Measurements from ENCODE around the gene CALML4.
"Not testable (repeated sequence)": the region's sequence is repeated elsewhere in the genome, so short reads cannot be mapped to it uniquely, and the experiment has no call there.

The CALML4 gene

GRCh38 chr15:68224546-68225250 is 19.6 kb upstream of the CALML4 start:
- no peak for DNase-seq

- no peak for DNase-seq
These were observed 19.0 kb upstream of the CALML4 start for GRCh38 chr15:68224108-68224507.

- DNase-seq = no peak
These were observed 18.0 kb upstream of the CALML4 start for GRCh38 chr15:68223171-68223570.

DNA sequence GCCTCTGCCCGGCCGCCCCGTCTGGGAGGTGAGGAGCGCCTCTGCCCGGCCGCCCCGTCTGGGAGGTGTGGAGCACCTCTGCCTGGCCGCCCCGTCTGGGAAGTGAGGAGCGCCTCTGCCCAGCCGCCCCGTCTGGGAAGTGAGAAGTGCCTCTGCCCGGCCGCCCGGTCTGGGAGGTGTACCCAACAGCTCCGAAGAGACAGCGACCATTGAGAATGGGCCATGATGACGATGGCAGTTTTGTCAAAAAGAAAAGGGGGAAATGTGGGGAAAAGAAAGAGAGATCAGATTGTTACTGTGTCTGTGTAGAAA is 17.3 kb upstream of the CALML4 start:
- DNase-seq = not testable (repeated sequence)

DNA sequence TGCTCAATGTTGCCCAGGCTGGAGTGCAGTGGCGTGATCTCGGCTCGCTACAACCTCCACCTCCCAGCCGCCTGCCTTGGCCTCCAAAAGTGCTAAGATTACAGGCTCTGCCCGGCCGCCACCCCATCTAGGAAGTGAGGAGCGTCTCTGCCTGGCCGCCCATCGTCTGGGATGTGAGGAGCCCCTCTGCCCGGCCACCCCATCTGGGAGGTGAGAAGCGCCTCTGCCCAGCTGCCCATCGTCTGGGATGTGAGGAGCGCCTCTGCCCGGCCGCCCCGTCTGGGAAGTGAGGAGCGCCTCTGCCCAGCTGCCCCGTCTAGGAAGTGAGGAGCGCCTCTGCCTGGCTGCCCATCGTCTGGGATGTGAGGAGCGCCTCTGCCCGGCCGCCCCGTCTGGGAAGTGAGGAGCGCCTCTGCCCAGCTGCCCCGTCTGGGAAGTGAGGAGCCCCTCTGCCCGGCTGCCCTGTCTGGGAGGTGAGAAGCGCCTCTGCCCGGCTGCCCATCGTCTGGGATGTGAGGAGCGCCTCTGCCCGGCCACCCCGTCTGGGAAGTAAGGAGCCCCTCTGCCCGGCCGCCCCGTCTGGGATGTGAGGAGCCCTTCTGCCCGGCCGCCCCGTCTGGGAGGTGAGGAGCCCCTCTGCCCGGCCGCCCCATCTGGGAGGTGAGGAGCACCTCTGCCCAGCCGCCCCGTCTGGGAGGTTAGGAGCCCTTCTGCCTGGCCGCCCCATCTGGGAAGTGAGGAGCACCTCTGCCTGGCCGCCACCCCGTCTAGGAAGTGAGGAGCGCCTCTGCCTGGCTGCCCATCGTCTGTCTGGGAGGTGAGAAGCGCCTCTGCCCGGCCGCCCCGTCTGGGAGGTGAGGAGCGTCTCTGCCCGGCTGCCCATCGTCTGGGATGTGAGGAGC is 16.6 kb upstream of the CALML4 start:
- not testable (repeated sequence) for DNase-seq

GRCh38 chr15:68220967-68221366 is 15.8 kb upstream of the CALML4 start:
- DNase-seq = no peak

DNA sequence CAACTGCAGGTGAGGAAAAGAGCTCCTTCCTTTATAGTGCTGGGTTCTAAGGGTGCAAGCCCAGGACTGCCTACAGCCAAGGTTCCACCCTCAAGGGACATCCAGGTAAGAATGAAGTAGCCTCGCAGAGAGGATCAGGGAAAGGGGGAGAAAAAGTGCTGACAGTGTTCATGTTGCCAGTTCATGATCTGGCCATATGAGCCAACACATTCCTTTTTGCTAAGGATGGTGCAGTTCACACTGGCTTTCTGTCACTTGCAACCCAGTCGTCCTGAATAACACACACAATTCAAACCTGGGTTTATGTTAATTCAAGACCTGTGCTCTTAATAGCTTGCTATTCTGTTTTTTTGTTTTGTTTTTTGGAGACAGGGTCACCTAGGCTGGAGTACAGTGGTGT is 15.4 kb upstream of the CALML4 start:
- no peak for DNase-seq

- DNase-seq = no peak
These were observed 14.0 kb upstream of the CALML4 start for GRCh38 chr15:68218847-68219798.

GRCh38 chr15:68218331-68218730 is 13.2 kb upstream of the CALML4 start:
- DNase-seq = no peak

GRCh38 chr15:68217341-68217740 is 12.2 kb upstream of the CALML4 start:
- DNase-seq = no peak

GRCh38 chr15:68214838-68215254 is 9.7 kb upstream of the CALML4 start:
- no peak for DNase-seq

DNA sequence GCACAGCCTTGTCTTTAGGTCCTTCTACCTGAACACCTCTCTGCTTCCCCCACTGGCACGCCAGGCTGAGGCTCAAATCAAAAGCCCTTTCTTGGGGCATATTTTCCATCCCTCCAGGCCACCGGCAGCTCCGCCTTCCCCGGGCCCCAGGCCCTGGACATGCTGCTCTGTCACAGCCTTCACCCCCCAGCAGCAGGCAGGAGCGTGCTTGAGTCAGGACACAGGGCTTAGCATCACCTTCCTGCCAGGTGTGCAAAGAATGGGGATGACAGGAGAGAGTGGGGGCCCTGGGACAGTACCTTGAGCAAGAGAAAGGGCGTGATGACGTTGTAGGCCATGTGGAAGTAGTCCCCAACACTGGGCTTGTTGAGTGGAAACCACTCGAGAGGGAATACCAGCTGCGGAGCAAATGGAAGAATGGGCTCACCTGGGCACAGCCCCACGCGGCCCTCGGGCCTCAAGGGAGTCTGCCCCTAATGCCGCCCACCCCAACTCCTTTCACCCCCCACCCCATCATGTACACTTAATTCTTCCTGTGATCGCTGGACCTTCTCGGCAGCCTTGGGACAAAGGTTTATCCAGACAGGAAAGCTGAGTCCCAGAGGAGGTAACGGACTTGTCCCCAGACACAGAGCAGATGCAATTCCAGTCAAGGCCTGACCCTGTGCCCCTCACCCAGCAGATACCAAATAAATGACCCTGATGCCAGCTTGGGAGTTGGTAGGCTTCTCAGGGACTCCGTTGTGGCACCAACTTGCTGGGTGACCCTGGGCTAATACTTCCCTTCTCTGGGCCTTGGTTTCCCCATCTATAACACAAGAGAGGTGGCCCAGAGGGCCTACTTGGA is 9.1 kb upstream of the CALML4 start:
- DNase-seq = no peak

- DNase-seq = not testable (repeated sequence)
These were observed 8.3 kb upstream of the CALML4 start for GRCh38 chr15:68213491-68213845.

- DNase-seq = no peak
These were observed 6.7 kb upstream of the CALML4 start for GRCh38 chr15:68211656-68212320.

DNA sequence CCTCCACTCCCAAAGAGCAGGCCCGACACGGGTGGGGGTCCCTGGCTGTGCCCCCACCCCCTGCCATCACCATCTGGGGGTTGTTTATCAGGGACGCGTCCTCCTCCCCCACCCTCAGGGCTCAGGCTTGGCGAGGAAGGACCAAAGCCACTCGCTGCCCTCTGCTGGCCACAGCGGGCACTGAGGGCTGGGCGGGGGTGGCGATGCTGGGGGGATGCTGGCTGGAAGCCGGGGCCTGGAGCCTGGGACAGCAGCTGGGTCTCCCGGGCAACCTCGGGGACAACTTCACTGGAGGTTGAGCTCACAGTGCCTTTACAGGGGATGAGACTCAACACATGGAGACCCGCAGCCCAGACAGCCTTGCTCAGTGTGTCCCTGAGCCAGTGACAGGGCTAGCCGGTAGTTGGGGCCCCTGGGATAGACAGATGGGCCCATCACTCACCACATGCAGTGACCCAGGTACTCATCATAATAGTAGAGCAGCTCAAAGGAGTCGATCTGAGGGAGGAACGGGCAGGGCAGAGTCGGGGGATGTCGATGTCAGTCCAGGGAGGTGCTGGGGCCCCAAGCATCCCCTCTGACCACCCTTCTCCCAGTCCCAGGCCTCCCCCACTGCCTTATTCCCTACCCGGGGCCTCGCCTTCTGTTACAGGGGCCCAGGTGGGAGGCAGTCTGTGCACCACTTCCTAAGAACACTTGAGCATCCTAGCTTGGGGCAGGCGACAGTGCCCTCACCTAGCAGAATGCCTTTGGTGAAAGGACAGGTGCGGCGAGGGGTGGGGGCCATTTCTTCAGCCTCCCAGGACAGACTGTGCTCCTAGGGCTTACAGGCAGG is 5.9 kb upstream of the CALML4 start:
- DNase-seq = peak; percentile 64

DNA sequence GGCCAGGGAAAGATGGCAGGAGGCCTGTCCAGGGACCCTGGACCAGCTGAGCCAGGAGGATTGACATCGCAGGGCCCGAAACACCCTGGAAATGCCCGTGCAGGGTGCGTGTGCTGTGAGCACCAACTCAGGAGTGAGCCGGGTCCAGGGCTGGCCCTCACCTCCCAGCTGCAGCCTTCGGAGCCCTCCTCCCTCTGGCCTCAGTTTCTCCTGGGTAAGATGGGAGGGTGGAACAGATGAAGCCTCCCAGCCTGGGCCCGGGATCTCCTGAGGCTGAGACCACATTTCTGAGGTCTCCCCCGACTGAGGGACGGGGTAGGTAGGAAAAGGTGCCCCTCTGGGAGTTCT is 5.3 kb upstream of the CALML4 start:
- DNase-seq = no peak

DNA sequence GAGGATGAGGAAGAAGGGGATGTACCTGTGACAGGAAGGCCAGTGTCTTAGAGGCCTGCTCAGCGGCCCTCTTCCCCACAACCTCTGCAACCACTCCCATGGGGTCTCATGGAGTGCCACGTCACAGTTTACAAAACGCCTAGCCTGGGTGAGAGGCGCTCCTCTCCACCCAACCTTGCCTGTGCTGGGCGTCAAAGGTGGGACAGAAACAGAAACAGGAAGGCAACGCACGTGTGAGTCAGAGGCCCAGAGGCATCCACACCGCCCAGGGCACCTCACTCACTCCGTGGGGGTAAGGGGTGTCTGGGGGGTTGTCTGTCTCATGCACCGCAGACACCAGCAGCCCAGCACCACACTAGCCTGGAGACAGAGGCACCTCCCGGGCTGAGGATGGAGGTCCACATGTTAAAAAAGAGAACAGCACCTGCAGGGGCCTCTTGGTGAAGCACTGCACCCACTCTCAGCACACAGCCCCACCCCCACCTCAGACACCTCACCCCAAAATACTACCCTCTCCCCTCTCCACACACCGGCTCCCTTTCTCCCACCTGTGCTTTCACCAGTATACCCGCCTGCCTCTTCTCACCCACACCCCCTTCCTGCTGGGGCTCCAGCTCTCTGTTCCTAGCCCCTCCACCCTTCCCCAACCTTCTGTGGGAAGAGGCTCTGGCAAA is 4.7 kb upstream of the CALML4 start:
- DNase-seq = peak; percentile 56

GRCh38 chr15:68209272-68209671 is 4.1 kb upstream of the CALML4 start:
- no peak for DNase-seq

- peak; percentile 40 for DNase-seq
These were observed 3.6 kb upstream of the CALML4 start for GRCh38 chr15:68208636-68209240.

DNA sequence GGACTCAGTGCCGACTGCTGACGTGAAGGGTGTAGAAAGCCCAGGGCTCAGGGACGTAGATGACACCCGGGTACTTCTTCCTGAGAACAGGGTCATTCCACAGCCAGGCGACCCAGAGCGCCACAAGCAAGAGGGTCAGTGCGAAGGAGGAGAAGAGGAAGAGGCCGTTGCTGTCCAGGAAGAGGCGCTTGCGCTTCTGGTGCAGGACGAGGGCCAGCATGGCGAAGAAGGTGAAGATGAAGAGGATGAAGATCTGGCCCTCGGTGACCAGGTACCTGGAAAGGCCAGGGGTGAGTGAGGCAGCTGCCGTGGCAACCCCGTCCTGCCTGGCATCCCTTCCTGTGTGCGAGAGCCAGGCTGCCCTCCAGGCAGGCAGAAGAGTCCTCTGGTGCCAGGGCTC is 3.0 kb upstream of the CALML4 start:
- DNase-seq = no peak

Measured in CD4-positive, alpha-beta T cell treated with Interleukin-17A for 4 hours (primary cell).